HEK293 (cell line): ENCODE data around the gene H2AZ2.

ENCODE experiments used
- CTCF ChIA-PET: fragments of 350-600 bp; formaldehyde crosslinking; extraction: SDS; loops from one replicate; lab custom pipeline; 2021; ENCODE audit warnings: antibody characterized with exemption; lab: Yijun Ruan, JAX
- POLR2A ChIA-PET: fragments of 300-600 bp; formaldehyde crosslinking; extraction: SDS; loops from one replicate; lab custom pipeline; 2020; ENCODE audit warnings: antibody characterized with exemption, inconsistent platforms; lab: Yijun Ruan, JAX
- H3K27ac ChIP-seq: fragments of 200-500 bp; sonication (Bioruptor generic); 2 replicates; pipeline ENCODE4 v1.5.1; 2014; ENCODE audit warnings: low read depth, low read length, control low read depth, inconsistent platforms; ENCODE audit errors: extremely low read depth
- H3K36me3 ChIP-seq, 2 experiments: fragments of 200-500 bp in 1 of 2; sonication (Bioruptor generic) in 1 of 2; 1 replicate in 1 of 2; 2 replicates in 1 of 2; pipeline ENCODE4 v1.5.1; 2014 to 2017; ENCODE audit warnings: inconsistent platforms in 2 of 2, low read length in 2 of 2; ENCODE audit not compliant: control insufficient read depth in 2 of 2, insufficient read depth in 1 of 2
- H3K4me1 ChIP-seq: fragments of 200-500 bp; sonication (Bioruptor generic); 2 replicates; pipeline ENCODE4 v1.5.1; 2014; ENCODE audit warnings: mild to moderate bottlenecking, low read length, inconsistent platforms; ENCODE audit not compliant: control insufficient read depth, insufficient read depth
- H3K4me3 ChIP-seq: 2 replicates; pipeline ENCODE4 v1.5.1; 2011; ENCODE audit warnings: low read depth, mild to moderate bottlenecking, control low read depth, low read length, moderate library complexity
- H3K9me3 ChIP-seq: fragments of 200-500 bp; sonication (Bioruptor generic); 2 replicates; pipeline ENCODE4 v1.5.1; 2014; ENCODE audit warnings: low read depth, low read length, inconsistent platforms; ENCODE audit not compliant: control insufficient read depth, insufficient read depth
- AEBP2 ChIP-seq: fragments of 450-650 bp; formaldehyde crosslinking; IDR thresholded peaks from 2 replicates; pipeline ENCODE4 v1.5.1; 2016; ENCODE audit warnings: missing biosample characterization, missing genetic modification characterization, borderline replicate concordance
- IKZF3 ChIP-seq: fragments of 450-650 bp; IDR thresholded peaks from 2 replicates; pipeline ENCODE4 v1.5.0; 2018; ENCODE audit warnings: missing biosample characterization, mild to moderate bottlenecking, missing genetic modification characterization, moderate library complexity
- KLF10 ChIP-seq: fragments of 450-650 bp; IDR thresholded peaks from 2 replicates; pipeline ENCODE4 v1.5.1; 2018; ENCODE audit warnings: missing biosample characterization, mild to moderate bottlenecking, missing genetic modification characterization
- MEIS1 ChIP-seq: sonication (generic); formaldehyde crosslinking; IDR thresholded peaks from 2 replicates; pipeline ENCODE4 v1.8.1; 2022; ENCODE audit warnings: missing genetic modification reagents, mild to moderate bottlenecking, borderline replicate concordance
- PATZ1 ChIP-seq: fragments of 450-650 bp; formaldehyde crosslinking; IDR thresholded peaks from 2 replicates; pipeline ENCODE4 v1.5.1; 2016; ENCODE audit warnings: missing biosample characterization, missing genetic modification characterization
- SETDB1 ChIP-seq: IDR thresholded peaks from one replicate; pipeline ENCODE4 v1.6.1; 2017; ENCODE audit warnings: mild to moderate bottlenecking, low read length, moderate library complexity, mixed read lengths; ENCODE audit not compliant: insufficient read length
- SP7 ChIP-seq: fragments of 450-650 bp; formaldehyde crosslinking; IDR thresholded peaks from 2 replicates; pipeline ENCODE4 v1.5.1; 2016; ENCODE audit warnings: missing biosample characterization, missing genetic modification characterization
- YY1 ChIP-seq: fragments of 450-650 bp; formaldehyde crosslinking; IDR thresholded peaks from 2 replicates; pipeline ENCODE4 v1.5.1; 2018; ENCODE audit warnings: missing biosample characterization, missing genetic modification characterization
- ZBTB6 ChIP-seq: fragments of 450-650 bp; formaldehyde crosslinking; IDR thresholded peaks from 2 replicates; pipeline ENCODE4 v1.5.1; 2017; ENCODE audit warnings: missing biosample characterization, missing genetic modification characterization
- ZFHX2 ChIP-seq: fragments of 450-650 bp; formaldehyde crosslinking; conservative IDR thresholded peaks from 2 replicates; pipeline ENCODE4 v1.5.1; 2016; ENCODE audit warnings: missing biosample characterization, missing genetic modification characterization
- ZNF155 ChIP-seq: fragments of 450-650 bp; formaldehyde crosslinking; IDR thresholded peaks from 2 replicates; pipeline ENCODE4 v1.5.1; 2016; ENCODE audit warnings: missing biosample characterization, missing genetic modification characterization
- ZNF311 ChIP-seq: fragments of 450-650 bp; formaldehyde crosslinking; IDR thresholded peaks from 2 replicates; pipeline ENCODE4 v1.5.1; 2017; ENCODE audit warnings: missing biosample characterization, missing genetic modification characterization, borderline replicate concordance
- ZNF366 ChIP-seq: fragments of 450-650 bp; formaldehyde crosslinking; conservative IDR thresholded peaks from 2 replicates; pipeline ENCODE4 v1.5.1; 2016; ENCODE audit warnings: missing biosample characterization, missing genetic modification characterization
- ZNF433 ChIP-seq: fragments of 450-650 bp; formaldehyde crosslinking; IDR thresholded peaks from 2 replicates; pipeline ENCODE4 v1.5.1; 2016; ENCODE audit warnings: missing biosample characterization, missing genetic modification characterization, low read depth
- ZNF561 ChIP-seq: fragments of 450-650 bp; IDR thresholded peaks from 2 replicates; pipeline ENCODE4 v1.5.1; 2018; ENCODE audit warnings: missing biosample characterization, missing genetic modification characterization, borderline replicate concordance
- ZNF701 ChIP-seq: fragments of 450-650 bp; formaldehyde crosslinking; IDR thresholded peaks from 2 replicates; pipeline ENCODE4 v1.5.1; 2016; ENCODE audit warnings: missing biosample characterization, missing genetic modification characterization
- TF ChIP-seq, protein P1 (sequence below): fragments of 450-650 bp; formaldehyde crosslinking; IDR thresholded peaks from 2 replicates; pipeline ENCODE4 v1.5.1; 2016; ENCODE audit warnings: missing biosample characterization, missing genetic modification characterization
- TF ChIP-seq, protein P2 (sequence below): fragments of 450-650 bp; formaldehyde crosslinking; IDR thresholded peaks from 2 replicates; pipeline ENCODE4 v1.5.1; 2016; ENCODE audit warnings: missing biosample characterization, missing genetic modification characterization
- TF ChIP-seq, protein P3 (sequence below): fragments of 450-650 bp; formaldehyde crosslinking; IDR thresholded peaks from 2 replicates; pipeline ENCODE4 v1.5.1; 2016; ENCODE audit warnings: missing biosample characterization, missing genetic modification characterization
- TF ChIP-seq, protein P4 (sequence below): fragments of 450-650 bp; formaldehyde crosslinking; IDR thresholded peaks from 2 replicates; pipeline ENCODE4 v1.5.1; 2016; ENCODE audit warnings: missing biosample characterization, missing genetic modification characterization
- TF ChIP-seq, protein P5 (sequence below): fragments of 450-650 bp; formaldehyde crosslinking; IDR thresholded peaks from 2 replicates; pipeline ENCODE4 v1.5.1; 2016; ENCODE audit warnings: missing biosample characterization, missing genetic modification characterization

The H2AZ2 gene

GRCh38 chr7:44875241-44875640 is 27.4 kb upstream of the H2AZ2 start (continued):
- no peak for TF ChIP-seq ZBTB6
- TF ChIP-seq ZNF433 (tag by site-specific recombination), result no peak
- TF ChIP-seq, protein P1, sequence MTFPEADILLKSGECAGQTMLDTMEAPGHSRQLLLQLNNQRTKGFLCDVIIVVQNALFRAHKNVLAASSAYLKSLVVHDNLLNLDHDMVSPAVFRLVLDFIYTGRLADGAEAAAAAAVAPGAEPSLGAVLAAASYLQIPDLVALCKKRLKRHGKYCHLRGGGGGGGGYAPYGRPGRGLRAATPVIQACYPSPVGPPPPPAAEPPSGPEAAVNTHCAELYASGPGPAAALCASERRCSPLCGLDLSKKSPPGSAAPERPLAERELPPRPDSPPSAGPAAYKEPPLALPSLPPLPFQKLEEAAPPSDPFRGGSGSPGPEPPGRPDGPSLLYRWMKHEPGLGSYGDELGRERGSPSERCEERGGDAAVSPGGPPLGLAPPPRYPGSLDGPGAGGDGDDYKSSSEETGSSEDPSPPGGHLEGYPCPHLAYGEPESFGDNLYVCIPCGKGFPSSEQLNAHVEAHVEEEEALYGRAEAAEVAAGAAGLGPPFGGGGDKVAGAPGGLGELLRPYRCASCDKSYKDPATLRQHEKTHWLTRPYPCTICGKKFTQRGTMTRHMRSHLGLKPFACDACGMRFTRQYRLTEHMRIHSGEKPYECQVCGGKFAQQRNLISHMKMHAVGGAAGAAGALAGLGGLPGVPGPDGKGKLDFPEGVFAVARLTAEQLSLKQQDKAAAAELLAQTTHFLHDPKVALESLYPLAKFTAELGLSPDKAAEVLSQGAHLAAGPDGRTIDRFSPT (tag by site-specific recombination), result no peak
- TF ChIP-seq ZNF366 (tag by site-specific recombination), result no peak
- TF ChIP-seq, protein P2, sequence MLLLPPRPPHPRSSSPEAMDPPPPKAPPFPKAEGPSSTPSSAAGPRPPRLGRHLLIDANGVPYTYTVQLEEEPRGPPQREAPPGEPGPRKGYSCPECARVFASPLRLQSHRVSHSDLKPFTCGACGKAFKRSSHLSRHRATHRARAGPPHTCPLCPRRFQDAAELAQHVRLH (tag by site-specific recombination), result no peak
- TF ChIP-seq MEIS1, result no peak
- TF ChIP-seq, protein P3, sequence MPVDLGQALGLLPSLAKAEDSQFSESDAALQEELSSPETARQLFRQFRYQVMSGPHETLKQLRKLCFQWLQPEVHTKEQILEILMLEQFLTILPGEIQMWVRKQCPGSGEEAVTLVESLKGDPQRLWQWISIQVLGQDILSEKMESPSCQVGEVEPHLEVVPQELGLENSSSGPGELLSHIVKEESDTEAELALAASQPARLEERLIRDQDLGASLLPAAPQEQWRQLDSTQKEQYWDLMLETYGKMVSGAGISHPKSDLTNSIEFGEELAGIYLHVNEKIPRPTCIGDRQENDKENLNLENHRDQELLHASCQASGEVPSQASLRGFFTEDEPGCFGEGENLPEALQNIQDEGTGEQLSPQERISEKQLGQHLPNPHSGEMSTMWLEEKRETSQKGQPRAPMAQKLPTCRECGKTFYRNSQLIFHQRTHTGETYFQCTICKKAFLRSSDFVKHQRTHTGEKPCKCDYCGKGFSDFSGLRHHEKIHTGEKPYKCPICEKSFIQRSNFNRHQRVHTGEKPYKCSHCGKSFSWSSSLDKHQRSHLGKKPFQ (tag by site-specific recombination), result no peak

DNA sequence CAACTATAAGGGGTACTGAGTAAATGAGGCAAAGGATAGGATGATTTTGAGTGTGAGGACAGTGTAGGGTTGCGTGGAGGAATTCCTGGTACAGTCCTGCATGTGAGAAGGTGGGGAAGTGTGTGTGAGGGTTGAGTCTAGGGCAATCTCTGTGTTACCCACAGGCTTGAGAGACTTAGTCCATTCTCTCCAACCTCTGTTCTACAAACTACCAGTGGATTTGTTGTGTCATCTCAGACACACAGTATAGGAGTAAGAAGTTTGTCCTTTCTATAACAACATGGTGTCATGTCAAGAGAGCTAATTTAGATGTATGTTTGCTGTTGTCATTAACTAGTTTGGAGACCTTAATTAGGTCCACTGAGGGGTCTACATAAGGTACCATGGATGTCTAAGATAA is 24.9 kb upstream of the H2AZ2 start:
- no peak overlapping the region for H3K27ac ChIP-seq
- TF ChIP-seq KLF10 (tag by site-specific recombination), result no peak
- TF ChIP-seq ZNF701 (tag by site-specific recombination), result no peak
- TF ChIP-seq PATZ1 (tag by site-specific recombination), result no peak
- TF ChIP-seq YY1, result no peak
- no peak for TF ChIP-seq ZNF155 (tag by site-specific recombination)
- TF ChIP-seq, protein P4, sequence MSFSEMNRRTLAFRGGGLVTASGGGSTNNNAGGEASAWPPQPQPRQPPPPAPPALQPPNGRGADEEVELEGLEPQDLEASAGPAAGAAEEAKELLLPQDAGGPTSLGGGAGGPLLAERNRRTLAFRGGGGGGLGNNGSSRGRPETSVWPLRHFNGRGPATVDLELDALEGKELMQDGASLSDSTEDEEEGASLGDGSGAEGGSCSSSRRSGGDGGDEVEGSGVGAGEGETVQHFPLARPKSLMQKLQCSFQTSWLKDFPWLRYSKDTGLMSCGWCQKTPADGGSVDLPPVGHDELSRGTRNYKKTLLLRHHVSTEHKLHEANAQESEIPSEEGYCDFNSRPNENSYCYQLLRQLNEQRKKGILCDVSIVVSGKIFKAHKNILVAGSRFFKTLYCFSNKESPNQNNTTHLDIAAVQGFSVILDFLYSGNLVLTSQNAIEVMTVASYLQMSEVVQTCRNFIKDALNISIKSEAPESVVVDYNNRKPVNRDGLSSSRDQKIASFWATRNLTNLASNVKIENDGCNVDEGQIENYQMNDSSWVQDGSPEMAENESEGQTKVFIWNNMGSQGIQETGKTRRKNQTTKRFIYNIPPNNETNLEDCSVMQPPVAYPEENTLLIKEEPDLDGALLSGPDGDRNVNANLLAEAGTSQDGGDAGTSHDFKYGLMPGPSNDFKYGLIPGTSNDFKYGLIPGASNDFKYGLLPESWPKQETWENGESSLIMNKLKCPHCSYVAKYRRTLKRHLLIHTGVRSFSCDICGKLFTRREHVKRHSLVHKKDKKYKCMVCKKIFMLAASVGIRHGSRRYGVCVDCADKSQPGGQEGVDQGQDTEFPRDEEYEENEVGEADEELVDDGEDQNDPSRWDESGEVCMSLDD, result no peak
- TF ChIP-seq SETDB1, result no peak
- no peak for TF ChIP-seq ZFHX2 (tag by site-specific recombination)
- no peak for TF ChIP-seq ZBTB6
- TF ChIP-seq AEBP2, result no peak
- no peak for TF ChIP-seq IKZF3
- TF ChIP-seq ZNF311 (tag by site-specific recombination), result no peak
- no peak for TF ChIP-seq ZNF561 (tag by site-specific recombination)
- TF ChIP-seq, protein P5, sequence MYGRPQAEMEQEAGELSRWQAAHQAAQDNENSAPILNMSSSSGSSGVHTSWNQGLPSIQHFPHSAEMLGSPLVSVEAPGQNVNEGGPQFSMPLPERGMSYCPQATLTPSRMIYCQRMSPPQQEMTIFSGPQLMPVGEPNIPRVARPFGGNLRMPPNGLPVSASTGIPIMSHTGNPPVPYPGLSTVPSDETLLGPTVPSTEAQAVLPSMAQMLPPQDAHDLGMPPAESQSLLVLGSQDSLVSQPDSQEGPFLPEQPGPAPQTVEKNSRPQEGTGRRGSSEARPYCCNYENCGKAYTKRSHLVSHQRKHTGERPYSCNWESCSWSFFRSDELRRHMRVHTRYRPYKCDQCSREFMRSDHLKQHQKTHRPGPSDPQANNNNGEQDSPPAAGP (tag by site-specific recombination), result no peak
- no peak for TF ChIP-seq SP7 (tag by site-specific recombination)

More for the DNA sequence above, 24.9 kb upstream of the H2AZ2 start:
- no peaks in the 10 kb centered on the region for H3K4me1 ChIP-seq
- no peak overlapping the region for H3K4me3 ChIP-seq
- no peaks in the 10 kb centered on the region for H3K36me3 ChIP-seq
- POLR2A ChIA-PET, result interaction anchor here (0.7 to 1.7 kb wide), 2 partner anchors 10 to 13 kb away, joined by 4 to 8 read pairs; no protein-coding TSS in a partner anchor
- H3K9me3 ChIP-seq, result no peaks in the 10 kb centered on the region
- CTCF ChIA-PET, result interaction anchor here (0.8 kb wide), 1 partner anchor 10 kb away, joined by 3 read pairs; no protein-coding TSS in a partner anchor
